Fibroblast of pulmonary artery (primary cell): ENCODE results near the gene COL5A1.

Experiments
- DNase-seq: peaks from one replicate; pipeline ENCODE4 v3.0.0-alpha.2; 2010; ENCODE audit warnings: low read depth
- H3K4me3 ChIP-seq: replicated peaks from 2 replicates; pipeline ENCODE4 v1.5.1; 2011; ENCODE audit warnings: low read depth, mild to moderate bottlenecking, control low read depth, low read length, moderate library complexity
- CTCF ChIP-seq: IDR thresholded peaks from 2 replicates; pipeline ENCODE4 v1.5.1; 2011; ENCODE audit warnings: mild to moderate bottlenecking, control low read depth, low read length, inconsistent platforms; ENCODE audit errors: missing control alignments

The COL5A1 gene

GRCh38 chr9:134693011-134693410, 51.4 kb downstream of the COL5A1 start:
- no peak for TF ChIP-seq CTCF
- DNase-seq = no peak
- no peak overlapping the region for H3K4me3 ChIP-seq

GRCh38 chr9:134693641-134694367, 52.2 kb downstream of the COL5A1 start:
- no peak for TF ChIP-seq CTCF
- H3K4me3 ChIP-seq = no peak overlapping the region
- DNase-seq = no peak

GRCh38 chr9:134694368-134694665, 52.7 kb downstream of the COL5A1 start:
- DNase-seq = no peak
- TF ChIP-seq CTCF = no peak
- H3K4me3 ChIP-seq = no peak overlapping the region

- no peak for DNase-seq
- no peak for TF ChIP-seq CTCF
- no peak overlapping the region for H3K4me3 ChIP-seq
These were observed 53.1 kb downstream of the COL5A1 start for GRCh38 chr9:134694714-134695113.

- TF ChIP-seq CTCF = no peak
- DNase-seq = no peak
These were observed 53.5 kb downstream of the COL5A1 start for GRCh38 chr9:134695144-134695543.

GRCh38 chr9:134696433-134696832, 54.8 kb downstream of the COL5A1 start:
- no peak overlapping the region for H3K4me3 ChIP-seq
- no peak for DNase-seq
- no peak for TF ChIP-seq CTCF

More at GRCh38 chr9:134695144-134695543, 53.5 kb downstream of the COL5A1 start:
- H3K4me3 ChIP-seq = no peak overlapping the region

GRCh38 chr9:134698111-134698510, 56.5 kb downstream of the COL5A1 start:
- TF ChIP-seq CTCF = no peak
- DNase-seq = no peak
- H3K4me3 ChIP-seq = no peak overlapping the region
